GM19395 (cell line): ENCODE data around the gene CARD14.
A peak's percentile ranks its signal among the peaks of the same experiment; 100 is the strongest.
"Not testable (repeated sequence)": the region's sequence is repeated elsewhere in the genome, so short reads cannot be mapped to it uniquely, and the experiment has no call there.

Source experiments
- ATAC-seq: cut with Tn5 transposase; IDR thresholded peaks from one replicate; pipeline ENCODE4 v1.9.1; 2021; ENCODE audit warnings: mild to moderate bottlenecking, moderate library complexity; ENCODE audit not compliant: unreplicated experiment

CARD14 gene

GRCh38 chr17:80247561-80247960 lies 77.7 kb downstream of the CARD14 start:
- no peak for ATAC-seq

GRCh38 chr17:80248001-80248893 lies 78.4 kb downstream of the CARD14 start:
- no peak for ATAC-seq

GRCh38 chr17:80248894-80249710 lies 79.3 kb downstream of the CARD14 start:
- ATAC-seq: no peak

GRCh38 chr17:80251966-80252365 lies 82.1 kb downstream of the CARD14 start:
- ATAC-seq: no peak

GRCh38 chr17:80252871-80253270 lies 83.0 kb downstream of the CARD14 start:
- ATAC-seq: no peak

GRCh38 chr17:80253631-80254395 lies 84.0 kb downstream of the CARD14 start:
- no peak for ATAC-seq

GRCh38 chr17:80254396-80255251 lies 84.8 kb downstream of the CARD14 start:
- peak; percentile 53 for ATAC-seq

GRCh38 chr17:80256034-80256350 lies 86.2 kb downstream of the CARD14 start:
- no peak for ATAC-seq

GRCh38 chr17:80257716-80258213 lies 87.9 kb downstream of the CARD14 start:
- ATAC-seq: no peak

- not testable (repeated sequence) for ATAC-seq
Observed at GRCh38 chr17:80258296-80258695, 88.5 kb downstream of the CARD14 start.
